CD4-positive, alpha-beta T cell treated with Interferon gamma for 1 hour (primary cell): ENCODE measurements around the gene DNASE1L3.
A peak's percentile ranks its signal among the peaks of the same experiment; 100 is the strongest.
"Not testable (repeated sequence)": the region's sequence is repeated elsewhere in the genome, so short reads cannot be mapped to it uniquely, and the experiment has no call there.

ENCODE experiments used
- DNase-seq: peaks from one replicate; pipeline ENCODE4 v3.0.0-alpha.2; 2020

Gene DNASE1L3

DNA sequence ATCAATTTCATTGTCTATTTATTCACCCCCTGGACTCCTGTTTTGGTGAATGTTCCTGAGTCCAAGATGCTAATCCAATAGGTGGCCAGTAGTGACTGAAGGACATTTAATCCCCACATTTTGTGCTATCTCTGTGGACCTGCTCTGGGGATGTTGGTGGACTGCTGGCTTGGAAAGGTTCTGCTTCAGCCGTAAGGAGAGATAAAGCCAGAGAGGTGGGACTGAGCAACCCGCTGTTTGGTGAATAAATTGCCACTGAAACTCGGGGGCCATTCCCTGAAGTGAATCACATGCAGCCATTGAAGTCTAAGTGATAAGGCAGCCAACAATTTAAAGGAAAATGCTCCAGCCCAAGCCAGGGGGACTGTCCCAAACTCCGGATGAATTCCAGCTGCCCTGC lies 25.2 kb upstream of the DNASE1L3 start:
- no peak for DNase-seq

DNA sequence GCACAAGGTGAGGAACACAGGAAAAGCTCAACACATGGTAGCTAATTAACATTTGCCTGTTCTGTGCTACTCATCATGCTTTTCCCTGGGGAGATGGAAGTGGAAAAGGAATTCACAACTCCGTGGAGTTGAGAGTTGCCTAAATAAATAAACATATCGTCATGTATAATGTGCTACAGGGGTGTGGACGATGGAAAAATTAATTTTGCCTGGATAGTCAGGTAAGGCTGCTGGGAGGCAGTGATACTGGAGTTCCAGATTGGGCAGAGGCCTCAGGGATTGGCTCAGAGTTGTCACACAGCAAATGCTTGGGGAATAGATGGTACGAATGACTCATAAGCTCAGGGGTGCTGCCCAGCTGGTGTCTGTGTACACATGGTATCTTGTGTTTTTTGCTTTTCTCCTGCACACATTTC lies 23.8 kb upstream of the DNASE1L3 start:
- DNase-seq = no peak

DNA sequence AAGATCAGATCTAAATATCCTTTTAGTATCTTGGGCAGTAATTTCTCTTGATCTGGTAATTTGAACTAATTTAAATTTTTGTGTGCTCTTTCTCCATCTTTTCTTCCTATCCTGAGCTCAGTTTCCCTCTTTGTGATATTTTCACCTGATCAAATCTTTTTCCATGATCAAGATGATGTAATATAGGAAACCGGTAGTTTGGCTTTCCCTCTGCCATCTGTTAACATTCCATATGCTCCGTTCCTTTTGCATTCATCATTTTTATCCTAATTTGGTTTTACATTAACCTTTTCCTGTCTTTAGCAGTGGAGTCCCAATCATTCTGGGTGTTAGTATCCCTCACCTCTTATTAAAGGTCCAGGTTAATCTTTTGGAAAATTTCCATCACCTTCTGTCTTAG lies 20.9 kb upstream of the DNASE1L3 start:
- no peak for DNase-seq

DNA sequence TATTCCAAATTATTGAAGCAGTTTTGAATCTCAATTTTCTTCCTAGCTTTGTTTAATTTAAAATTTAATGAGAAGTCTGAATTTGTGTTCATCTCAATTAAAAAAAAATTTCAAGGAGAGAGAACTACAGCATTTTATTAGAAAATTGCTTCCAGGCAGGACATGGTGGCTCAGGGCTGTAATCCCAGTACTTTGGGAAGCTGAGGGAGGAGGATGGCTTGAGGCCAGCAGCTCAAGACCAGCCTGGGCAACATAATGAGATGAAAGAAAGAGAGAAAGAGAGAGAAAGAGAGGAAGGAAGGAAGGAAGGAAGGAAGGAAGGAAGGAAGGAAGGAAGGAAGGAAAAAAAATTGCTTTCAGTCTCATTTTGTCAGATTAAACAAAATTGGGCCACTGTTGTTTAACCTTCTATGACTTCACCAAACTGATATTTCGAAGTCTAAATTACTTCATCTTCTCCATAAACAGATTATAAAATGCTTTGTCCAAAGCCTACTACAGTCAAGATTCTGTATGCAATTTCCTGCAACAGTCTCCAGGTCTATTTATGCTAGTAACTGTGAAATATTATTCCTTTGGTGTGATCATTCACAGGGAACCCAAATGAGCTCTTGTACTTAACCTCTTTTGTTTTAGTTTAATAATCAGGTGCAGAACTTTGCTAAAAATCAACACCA lies 20.2 kb upstream of the DNASE1L3 start:
- DNase-seq = no peak

DNA sequence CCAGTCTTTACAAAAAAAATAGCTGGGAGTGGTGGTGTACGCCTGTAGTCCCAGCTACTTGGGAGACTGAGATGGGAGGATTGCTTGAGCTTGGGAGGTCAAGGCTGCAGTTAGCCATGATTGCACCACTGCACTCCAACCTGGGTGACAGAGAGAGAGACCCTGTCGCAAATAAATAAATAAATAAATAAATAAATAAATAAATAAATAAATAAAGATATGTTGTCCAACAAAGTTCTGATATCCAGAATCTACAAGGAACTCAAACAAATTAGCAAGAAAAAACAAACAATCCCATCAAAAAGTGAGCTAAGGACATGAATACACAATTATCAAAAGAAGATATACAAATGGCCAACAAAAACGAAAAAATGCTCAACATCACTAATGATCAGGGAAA lies 17.2 kb upstream of the DNASE1L3 start:
- DNase-seq = not testable (repeated sequence)

DNA sequence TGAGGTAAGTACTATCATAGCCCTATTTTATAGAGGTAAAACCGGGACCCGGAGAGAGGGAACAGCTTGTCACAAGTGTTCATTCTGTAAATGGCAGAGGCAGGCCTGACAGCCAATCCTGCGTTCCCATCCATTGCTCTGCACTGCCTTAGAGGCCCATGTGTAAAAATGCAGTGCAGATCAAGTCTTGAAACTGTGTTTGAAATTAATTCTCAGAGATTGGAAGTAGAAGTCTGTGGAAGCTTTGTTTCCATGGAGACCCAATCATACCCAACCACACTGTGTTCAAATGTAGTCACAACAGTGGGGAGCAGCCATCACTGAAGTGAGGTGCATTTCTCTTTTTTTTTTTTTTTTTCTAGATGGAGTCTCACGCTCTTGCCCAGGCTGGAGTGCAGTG lies 13.1 kb upstream of the DNASE1L3 start:
- DNase-seq = no peak

DNA sequence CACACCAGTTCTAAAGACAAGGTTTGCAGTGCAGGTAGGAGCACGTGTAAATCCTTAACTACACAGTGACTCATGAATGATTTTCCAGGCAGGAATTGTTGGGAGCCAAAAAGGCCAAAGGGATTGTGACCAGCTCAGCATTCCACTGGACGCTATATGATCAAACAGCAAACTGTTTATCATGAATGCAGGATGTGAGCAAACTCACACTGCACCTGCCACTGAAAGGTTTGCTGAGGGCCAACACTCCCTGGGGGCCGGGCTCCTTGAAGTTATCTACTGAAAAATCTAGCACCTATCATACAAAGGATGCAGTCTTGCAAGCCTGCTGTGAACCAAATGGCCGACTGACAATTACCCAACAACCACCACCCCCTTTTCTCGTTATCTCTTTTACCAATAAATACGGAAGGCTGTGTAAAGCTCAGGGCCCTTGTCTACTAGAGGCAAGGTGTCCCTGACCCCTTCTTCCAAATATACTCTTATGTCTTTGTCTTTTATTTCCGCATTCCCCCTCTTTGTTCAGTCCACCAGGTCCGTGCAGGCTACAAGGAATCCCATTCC lies 11.5 kb upstream of the DNASE1L3 start:
- no peak for DNase-seq

DNA sequence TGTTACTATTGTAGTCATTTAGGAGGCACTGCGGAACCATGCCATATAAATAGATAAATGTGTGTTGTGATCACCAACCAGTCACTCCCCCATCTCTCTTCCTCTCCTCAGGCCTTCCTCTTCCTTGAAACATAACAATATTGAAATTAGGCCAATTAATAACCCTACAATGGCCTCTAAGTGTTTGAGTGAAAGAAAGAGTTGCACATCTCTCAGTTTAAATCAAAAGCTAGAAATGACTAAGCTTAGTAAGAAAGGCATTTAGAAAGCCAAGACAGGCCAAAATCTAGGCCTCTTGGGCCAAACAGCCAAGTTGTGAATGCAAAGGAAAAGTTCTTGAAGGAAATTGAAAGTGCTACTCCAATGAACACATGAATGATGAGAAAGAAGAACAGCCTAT lies 8.1 kb upstream of the DNASE1L3 start:
- no peak for DNase-seq

DNA sequence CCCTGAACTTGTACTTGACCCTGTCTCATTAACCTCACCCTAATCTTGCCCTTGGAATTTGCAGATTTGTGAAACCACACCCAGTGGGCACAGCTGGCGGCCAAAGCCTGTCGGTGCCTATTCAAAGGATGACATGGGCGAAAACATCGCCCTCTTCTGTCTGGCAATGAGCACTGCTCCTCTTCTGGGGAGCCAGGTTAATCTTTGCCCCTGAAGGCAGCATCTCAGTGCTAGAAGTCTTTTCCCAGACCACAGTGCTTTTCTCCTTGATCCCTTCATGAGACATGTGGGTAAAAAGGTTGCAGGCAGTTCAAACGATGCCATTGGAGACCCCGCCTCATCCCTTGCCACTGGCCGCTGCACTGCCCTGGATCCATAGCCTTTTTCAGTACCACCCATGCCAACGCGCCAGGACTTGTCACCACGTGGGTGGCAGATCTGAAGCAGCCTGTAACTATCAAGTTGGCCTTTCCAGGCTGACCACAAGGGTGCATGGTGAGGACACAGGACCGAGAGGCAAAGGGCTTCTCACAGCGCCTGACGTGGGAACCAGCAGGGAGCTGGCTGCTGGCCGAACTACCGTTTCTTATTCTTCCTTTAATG lies 6.5 kb upstream of the DNASE1L3 start:
- DNase-seq = peak; percentile 56

DNA sequence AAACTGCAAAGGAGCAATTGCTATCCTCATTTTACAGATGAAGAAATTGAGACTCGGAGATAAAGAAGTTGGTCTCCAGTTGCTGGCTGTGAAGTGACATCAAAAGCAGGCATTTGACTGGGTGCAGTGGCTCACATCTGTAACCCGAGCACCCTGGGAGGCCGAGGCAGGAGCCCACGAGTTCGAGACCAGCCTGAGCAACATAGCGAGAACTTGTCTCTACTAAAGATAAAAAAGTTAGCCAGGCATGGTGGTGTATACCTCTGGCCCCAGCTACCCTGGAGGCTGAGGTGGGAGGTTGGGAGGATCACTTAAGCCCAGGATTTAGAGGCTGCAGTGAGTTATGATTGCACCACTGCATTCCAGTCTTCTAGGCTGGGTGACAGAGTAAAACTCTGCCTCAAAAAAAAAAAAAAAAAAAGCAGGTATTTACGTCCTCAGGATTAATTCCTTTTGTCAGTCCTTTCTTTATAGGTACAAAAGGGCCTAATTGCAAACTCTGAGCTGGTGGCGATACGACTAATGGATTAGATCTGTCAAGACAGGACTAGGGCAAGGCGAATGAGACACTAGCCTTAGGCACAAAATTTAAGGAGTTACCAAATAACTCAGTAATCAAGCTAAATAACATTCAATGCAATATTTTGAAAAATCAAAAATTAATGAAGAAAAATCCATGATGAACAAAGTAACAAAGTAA lies 5.9 kb upstream of the DNASE1L3 start:
- no peak for DNase-seq

DNA sequence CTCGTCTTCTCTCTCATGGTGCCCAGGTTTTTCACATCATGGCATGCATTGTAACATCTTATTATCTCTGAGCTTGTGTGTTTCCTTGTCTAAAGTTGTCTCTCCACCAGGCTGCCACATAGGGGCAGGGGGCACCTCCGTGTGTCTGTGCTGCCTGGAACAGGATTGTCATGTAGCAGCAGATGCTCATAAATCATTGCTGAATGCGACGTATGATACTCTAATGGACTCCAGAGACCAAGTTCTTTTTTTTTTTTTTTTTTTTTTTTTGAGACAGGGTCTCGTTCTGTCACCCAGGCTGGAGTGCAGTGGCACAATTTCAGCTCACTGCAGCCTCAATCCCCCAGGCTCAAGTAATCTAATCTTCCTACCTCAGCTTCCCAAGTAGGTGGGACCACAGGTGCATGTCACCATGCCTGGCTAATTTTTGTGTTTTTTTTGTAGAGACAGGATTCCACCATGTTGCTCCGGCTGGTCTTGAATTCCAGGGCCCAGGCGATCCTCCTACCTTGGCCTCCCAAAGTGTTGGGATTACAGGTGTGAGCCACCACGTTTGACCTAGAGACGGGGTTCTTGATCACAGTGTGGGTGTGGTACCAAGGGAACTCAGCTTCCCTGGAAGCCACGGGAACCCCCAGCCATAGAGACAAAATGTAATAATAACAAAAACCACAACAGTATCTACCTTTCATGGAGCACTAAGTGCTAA lies 4.7 kb upstream of the DNASE1L3 start:
- no peak for DNase-seq

DNA sequence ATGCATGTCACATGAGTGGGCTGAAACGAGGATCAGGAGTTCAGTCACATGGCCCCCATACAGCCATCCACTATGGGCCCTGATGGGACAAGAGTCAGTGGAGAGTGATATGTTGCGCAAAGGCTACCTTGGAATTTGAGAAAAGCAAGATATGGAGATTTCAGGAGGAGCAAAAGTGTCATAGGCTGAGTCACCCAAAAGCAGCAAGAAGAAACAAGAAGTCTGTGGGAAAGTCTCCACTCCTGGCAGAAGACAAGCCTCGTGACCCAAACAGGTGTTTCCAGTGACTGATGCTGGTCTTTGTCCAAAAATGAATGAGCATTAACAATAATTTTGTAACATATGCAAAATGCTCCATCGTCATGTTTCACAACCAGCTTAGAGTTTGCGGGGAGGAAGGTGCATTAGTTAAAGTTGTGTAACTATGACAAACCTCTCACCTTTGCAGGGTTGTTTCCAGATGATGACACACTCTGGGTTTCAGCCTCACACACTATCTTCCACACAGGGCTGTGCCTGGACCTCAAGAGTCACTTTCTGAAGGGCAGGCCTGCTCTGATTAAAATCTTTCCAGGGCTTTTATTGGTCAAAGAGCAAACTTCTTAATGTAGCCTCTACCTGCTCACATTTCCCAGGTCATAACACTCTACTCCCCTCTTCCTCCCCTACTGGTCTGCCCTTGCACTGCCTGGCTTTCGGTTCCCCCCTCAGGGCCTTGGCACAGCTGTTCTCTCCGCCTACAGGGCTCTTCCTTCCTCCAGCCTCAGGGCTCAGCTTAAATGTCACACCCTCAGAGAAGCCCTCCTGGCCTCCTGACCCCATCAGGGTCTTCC lies 3.9 kb upstream of the DNASE1L3 start:
- DNase-seq = peak; percentile 38

DNA sequence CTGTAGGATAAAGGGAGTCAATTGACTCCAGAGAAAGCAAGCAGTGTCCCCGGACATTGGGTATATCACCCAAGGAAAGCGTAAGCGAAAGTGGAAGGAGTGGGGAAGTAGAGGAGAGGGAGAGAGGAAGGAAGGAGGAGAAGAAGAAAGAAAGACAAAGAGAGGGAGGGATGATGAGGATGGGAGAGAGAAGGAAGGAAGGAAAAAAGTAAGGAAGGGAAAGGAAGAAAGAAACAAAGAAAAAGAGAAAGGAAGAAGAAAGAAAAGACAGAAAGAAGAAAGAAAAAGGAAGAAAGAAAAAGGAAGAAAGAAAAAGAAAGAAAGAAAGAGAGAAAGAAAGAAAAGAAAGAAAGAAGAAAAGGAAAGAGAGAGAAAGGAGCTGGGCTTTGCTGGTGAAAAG lies 839 bp downstream of the DNASE1L3 start:
- DNase-seq = no peak

DNA sequence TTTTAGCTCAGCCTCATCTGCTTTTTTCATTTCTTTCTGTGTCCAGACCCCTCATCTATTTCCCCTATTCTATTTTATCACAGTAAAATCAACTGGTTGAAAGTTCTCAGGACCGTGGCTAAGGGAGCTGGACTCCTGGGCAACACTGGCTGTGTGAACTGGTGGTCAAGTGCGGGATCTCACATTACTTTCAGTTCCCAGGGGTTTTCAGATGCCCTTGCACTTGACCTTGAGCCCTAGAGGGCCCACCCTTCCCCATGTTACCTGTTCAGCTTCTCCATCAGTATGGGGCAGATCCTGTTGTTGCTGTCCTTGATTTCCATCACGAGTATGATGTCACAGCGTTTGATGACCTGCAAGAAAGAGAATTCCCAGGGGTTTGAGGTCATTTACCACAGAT lies 2.8 kb downstream of the DNASE1L3 start:
- no peak for DNase-seq

DNA sequence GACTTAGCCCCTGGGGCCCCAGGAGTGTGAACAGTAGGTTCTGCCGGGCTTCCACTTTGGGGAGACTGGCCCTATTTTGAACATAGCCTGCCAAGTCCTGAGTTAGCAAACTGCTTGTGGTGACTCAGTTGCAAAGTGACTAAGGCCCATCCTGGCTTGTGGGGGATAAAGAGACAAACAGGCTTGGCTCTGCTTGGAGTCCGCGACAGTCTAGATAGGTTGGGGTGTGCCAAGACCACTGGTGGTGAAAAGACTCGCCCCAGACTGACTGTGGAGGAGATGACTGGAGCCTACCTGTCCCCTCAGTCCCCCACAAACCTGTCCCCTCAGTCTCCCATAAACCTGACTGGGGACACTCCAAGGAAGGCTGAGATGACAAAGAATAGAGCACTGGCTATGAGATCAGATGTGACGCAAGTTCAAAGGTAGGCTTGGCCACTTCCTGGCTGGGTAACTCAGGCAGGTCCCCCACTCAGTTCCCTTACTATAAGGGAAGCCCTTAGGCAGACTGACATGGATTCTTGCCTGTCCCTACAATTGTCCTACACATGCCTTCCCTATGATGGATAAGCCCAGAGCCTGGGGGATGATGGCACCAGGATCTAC lies 4.3 kb downstream of the DNASE1L3 start:
- DNase-seq = no peak

DNA sequence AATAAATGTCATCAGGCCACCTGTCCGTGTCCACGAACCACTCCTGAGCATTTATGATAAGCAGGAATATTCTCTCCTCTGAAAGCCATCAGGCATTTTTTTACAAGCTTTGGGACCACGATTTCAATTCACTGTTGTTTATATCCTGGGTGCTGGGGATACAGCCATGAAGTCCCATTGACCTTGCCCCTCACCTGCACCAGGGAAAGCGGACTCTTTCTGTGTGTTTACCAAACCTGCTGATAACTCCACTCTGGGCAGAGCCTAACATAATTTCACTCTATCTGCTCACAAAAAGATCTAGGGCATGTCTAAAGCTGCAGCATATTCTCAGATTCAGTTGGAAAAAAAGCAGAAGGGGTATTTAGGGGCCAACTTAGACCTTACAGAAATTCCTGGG lies 4.8 kb downstream of the DNASE1L3 start:
- no peak for DNase-seq

DNA sequence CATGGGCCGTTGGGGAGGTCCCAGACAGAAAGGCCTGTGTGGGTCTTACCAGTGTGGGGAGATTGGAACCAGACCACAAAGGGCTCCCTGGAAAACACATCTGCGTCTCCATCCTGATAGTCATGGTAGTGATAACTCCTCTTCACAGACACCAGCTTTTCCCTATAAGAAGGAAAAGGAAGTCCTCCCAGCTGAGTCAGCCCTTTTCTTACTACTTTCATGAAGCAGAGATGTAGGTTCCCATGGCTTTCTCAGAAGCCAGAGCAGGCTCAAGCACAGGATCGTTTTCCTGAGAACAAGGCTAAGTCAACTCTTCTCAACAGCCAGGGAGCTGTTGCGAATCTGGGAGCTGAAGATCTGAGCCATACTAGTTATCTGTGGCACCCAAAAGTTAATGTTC lies 6.1 kb downstream of the DNASE1L3 start:
- DNase-seq = no peak

DNA sequence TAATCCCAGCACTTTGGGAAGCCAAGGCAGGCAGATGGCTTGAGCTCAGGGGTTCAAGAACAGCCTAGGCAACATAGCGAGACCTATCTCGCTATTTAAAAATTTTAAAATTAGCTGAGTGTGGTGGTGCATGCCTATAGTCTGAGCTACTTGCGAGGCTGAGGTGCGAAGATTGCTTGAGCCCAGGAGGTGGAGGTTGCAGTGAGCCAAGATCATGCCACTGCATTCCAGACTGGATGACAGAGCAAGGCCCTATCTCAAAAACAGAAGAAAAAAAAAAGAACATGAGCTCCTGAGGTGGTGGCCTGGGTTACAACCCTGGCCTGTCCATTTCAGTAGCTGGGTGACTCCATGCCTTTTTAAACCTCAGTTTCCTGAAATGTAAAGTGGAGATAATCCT lies 7.2 kb downstream of the DNASE1L3 start:
- DNase-seq = no peak

DNA sequence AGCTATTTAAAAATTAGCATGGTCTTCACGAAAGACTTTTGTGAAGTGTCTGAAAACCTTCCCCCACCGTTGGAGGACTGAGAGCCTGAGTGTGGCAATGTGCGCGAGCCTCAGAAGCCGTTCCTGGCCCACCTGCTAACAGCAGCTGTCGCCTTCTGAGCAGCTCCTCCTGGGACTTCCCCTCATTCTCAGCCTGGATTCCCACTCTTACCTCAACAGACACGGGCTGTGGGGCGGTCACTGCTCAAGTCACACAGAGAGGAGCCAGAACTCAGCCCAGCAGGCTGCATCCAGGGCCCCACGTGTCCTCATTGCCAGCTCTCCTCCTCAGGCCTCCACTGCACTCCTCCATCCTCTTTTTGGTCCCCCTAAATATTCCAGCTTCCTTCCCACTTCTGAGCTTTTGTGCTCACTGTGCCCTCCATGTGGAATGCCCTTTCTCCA lies 7.8 kb downstream of the DNASE1L3 start:
- DNase-seq = no peak

DNA sequence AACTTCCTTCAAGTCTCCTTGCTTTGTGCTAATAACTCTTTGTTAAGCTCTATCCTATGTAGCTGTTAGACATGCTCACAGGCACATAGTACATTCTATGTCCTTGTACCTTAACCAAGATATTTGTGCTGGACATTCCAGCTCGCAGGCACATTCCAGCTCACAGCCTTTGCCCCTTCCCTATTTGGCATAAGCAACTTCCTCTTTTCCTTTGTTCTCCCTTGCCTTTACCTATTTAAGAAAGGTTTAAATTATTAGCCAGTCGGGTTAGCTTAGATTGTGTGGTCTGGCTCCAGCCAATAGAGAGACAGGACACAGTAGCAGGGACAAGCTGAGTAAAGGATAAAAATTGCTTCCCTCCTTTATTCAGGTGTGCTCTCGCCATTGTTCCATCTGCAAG lies 9.3 kb downstream of the DNASE1L3 start:
- DNase-seq = not testable (repeated sequence)

DNA sequence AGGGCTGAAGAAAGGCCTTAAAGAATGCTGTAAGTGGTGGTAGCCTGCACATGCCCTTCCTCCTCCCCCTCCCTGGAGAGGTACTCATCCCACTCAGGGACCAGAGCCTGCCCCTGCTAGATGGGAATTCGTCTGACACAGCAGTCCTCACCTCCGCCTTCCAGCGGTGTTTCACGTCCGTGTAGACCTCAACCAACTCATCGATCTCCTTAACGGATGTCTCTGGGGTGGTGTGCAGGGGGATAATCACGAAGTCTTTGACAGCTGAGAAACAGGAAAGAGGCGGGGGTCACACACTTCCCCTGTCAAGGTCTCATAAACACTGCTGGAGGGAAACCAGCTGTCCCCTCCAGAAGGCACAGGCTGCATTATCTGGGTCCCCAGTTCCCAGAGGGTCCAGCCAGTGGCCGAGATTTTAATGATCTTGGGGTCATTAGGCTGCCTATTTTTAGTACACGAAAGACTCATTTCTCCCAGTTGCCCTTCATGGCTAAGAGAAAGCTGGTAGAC lies 9.9 kb downstream of the DNASE1L3 start:
- DNase-seq = no peak
